IPS DF 4.7 (cell line): ENCODE measurements around the gene CSNK2A3.
"Not testable (repeated sequence)": the region's sequence is repeated elsewhere in the genome, so short reads cannot be mapped to it uniquely, and the experiment has no call there.

ENCODE experiments used
- DNase-seq: peaks from one replicate; pipeline ENCODE4 v3.0.0-alpha.2; 2013; ENCODE audit warnings: low spot score; ENCODE audit errors: extremely low read depth

Gene CSNK2A3

DNA sequence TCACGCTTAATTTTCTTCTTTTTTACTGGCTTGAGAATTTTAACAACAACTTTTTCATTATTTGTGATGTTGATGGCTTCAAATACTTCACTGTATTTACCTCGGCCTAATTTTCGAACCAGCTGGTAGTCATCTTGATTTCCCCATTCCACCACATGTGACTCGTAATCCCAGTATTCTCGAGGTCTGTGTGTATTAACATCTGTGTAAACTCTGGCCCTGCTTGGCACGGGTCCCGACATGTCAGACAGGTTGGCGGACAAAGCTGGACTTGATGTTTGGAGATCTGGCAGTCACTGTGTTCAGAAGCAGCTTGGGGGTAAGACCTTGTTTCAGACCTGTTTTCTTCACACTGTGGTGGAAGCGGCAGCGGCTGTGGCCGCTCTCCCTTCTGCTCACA lies at the start of gene CSNK2A3:
Gene CSNK2A3 (minus strand): TSS at position 373 of the 400 bp plus-strand sequence. CDS start 131 bp downstream, at position 242.
- DNase-seq: not testable (repeated sequence)

DNA sequence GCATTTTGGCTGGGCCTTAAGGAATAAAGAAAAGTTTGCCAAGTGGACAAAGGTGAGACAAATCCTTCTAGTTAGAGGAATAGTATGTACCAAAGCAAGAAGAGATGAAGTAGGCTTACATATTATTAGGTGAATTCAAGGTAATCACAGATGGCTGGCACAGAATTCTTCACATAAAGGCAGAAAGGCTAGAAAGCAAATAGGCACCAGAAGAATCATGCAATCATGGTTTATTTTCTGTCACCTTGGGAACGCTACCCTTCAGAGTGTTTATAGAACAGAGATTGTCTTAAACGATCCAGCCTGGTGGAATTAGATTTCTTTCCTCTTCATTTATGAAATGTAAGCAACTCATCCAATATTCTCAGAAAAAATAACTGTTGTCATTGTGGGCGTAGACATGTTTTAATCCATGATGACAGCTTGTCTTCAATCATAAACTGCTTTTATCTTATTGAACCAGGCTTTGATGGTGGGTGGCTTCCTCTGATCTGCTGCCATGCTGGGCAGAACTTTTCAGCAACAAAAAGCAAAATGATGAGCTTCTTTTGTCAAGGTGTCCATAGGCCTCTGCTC lies 49.0 kb upstream of the CSNK2A3 start:
- DNase-seq: no peak

DNA sequence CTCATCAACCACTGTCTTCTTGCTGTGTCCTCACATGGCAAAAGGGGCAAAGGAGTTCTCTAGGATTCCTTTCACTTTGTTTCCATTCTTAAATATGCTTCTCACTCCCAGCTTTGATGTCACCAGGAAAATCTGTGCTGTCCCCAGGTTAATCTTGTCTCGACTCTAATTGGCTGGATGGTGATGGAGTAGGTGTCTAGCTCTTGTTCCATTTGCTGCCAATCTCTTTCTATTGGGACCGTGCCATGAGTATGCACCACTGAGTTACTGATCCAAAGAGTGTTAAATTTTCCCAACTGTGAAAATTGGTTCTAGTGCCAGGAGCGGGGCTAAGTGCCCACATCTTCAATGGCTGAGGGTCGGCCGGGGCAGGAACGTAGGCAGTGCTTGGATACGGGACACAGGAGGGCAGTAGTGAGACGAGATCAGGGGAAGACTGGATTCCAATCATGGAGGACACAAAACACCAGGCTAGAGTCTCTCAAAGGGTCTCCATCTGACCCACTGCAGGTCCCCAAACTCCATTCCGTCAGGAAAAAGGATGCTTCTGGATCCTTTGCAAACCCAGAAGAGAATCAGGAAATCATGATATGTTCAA lies 47.7 kb upstream of the CSNK2A3 start:
- peak; percentile 36 for DNase-seq

GRCh38 chr11:11400121-11400520 lies 47.1 kb upstream of the CSNK2A3 start:
- DNase-seq: no peak

DNA sequence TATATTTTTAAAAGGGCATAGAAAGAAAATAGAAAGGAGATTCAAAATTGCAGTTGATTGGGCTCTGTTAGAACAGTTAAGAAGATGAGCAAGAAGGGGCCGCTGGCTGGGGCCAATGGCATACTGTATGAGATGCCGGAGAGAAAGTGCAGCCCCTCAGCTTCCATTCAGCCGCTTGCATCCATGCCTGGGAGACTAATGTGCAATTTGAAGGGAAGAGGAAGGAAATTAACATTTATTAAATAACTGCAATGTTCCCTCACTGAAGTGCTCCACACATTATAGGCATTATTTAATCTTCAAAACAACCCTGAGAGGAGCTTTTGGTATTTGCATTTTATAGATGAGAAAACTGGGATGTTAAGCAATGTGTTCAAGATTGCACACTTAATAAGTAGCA lies 44.7 kb upstream of the CSNK2A3 start:
- no peak for DNase-seq

- no peak for DNase-seq
Measured at GRCh38 chr11:11397036-11397415, 44.0 kb upstream of the CSNK2A3 start.

DNA sequence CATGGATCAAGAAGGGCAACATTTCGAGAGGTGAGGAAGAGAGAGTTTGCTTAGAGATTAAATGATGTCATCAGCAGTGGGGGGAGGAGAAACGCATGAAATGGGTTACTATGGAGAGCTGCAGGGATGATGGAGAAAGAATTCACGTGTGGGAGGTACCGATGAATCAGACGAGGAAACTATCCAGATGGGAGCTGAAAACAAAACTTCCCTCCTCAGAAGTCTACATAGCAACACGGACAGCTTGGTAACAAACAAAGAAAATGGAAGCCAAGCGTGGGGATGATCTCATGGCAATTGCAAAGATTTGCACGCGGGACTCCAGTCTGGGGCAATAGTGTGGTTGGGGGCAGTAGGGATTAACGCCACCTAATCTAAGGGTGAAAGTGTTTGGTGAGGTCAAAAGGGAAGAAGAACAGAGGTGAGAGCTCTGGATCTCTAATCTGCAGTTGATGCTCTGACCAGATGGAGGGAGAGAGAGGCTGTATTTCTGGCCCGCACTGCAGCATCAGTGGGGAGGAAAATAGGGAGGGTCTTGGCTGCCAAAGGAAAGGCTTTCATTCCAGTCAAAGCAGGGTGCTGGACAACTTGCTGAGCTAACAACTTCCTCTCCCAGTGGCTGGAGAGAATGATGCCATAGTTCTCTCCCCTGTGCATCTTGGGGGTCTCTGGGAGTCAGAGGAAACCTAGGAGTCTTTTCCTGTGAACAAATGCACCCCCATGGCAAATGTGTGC lies 43.4 kb upstream of the CSNK2A3 start:
- no peak for DNase-seq

GRCh38 chr11:11395126-11395525 lies 42.1 kb upstream of the CSNK2A3 start:
- DNase-seq: no peak

DNA sequence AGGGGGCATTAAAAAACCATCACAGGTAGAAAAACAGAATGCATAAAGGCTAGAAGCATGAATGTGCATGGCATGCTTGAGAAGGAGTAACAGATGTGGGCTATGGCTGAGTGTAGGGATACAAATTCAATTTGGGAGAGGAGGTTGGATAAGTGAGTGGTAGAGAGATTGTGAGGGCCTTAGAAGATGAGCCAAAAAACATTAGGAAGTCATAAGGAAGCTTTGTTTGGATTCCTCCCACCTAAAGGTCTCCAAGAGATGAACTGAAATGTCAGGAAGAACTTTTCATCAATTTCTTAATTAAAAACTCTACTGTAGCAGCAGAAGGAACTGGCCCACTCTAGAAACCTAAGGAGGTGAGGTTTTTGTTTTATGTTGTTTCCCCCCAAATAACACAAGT lies 41.2 kb upstream of the CSNK2A3 start:
- DNase-seq: no peak

- DNase-seq: no peak
Measured at GRCh38 chr11:11391796-11392463, 38.9 kb upstream of the CSNK2A3 start.

- DNase-seq: no peak
Measured at GRCh38 chr11:11391169-11391568, 38.1 kb upstream of the CSNK2A3 start.

GRCh38 chr11:11390068-11390771 lies 37.2 kb upstream of the CSNK2A3 start:
- no peak for DNase-seq

DNA sequence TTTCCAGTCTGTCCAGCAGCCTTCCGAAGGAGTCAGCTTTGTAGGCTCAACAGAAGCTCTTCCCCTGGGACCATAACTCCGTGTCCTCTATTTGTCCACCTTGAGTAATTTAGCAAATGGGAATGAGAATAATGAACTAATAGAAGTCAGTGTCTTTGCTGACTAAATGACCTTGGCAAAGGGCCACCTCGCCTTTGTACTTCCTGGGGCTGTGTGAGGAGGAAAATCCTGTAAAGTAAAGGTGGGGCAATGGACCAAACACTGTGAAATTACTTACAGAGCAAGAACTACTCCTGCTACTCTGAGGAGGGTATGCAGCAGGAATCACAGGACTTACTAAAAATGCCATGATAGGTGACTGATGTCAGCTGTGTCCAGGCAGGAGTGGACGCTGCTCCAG lies 36.2 kb upstream of the CSNK2A3 start:
- no peak for DNase-seq

- DNase-seq: no peak
Measured at GRCh38 chr11:11387622-11388305, 34.7 kb upstream of the CSNK2A3 start.

DNA sequence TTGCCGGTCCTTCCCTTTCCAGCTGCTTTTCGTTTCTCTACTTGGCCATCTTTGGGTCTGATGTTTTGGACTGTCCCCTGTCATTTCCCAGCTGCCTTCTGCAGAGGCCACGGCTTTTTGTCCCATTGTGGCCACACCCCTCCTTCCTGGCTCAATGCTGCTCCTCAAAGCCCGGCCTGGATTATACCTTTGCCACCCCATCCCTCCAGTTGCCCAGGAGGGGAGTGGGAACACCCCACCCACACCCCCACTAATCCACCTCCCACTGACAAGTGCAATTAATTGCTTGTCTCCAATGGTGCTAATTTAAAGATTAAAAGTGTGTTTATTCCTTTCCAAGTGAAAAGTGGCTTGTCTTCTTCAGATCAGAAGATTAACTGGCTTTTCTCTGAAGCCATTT lies 34.2 kb upstream of the CSNK2A3 start:
- no peak for DNase-seq

- DNase-seq: no peak
Measured at GRCh38 chr11:11384829-11385228, 31.8 kb upstream of the CSNK2A3 start.

DNA sequence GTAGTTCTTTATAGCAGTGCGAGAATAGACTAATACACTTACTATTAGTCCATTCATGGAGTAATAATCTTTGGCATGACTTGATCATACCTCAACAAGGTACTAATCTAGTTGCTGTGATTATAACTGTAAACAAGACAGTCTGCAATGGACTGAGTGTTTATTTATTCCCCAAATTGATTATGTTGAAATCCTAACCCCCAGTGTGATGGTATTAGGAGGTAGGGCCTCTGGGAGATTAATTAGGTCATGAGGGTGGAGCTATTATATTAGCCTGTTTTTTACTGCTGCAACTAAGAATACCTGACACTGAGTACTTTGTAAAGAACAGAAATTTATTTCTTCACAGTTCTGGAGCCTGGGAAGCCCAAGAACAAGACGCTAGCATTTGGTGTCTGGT lies 30.9 kb upstream of the CSNK2A3 start:
- DNase-seq: no peak

DNA sequence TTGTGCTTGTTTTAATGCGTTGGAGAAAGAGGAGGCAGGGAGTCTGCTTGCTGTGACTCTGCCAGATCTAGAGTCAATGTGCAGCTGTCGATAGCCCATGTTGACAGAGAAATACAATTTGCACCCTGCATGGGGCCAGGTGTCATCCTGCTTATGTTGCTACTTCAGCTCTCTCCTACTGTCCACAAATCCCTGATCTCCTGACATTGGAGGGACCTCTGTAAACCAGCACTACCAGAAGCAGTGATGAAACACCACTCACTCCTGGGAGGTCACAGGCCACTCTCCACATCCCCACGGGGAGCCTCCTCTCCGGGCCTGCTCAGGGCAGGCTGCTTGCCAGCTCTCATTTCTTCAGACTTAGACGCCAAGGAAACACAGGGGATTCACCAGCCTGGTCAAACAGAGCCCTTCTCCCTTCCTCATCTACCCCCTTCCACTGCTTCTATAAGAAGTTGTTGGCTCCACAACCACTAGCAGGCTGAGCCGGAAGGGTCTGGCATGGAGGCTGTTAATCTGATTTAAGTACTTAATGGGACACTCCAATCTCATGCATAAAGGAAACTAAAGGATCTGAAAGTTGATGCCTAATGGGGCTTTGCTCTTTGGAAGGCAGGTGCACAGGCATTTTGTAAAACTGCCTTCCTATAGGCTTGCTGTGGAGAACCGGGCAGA lies 29.9 kb upstream of the CSNK2A3 start:
- DNase-seq: no peak

DNA sequence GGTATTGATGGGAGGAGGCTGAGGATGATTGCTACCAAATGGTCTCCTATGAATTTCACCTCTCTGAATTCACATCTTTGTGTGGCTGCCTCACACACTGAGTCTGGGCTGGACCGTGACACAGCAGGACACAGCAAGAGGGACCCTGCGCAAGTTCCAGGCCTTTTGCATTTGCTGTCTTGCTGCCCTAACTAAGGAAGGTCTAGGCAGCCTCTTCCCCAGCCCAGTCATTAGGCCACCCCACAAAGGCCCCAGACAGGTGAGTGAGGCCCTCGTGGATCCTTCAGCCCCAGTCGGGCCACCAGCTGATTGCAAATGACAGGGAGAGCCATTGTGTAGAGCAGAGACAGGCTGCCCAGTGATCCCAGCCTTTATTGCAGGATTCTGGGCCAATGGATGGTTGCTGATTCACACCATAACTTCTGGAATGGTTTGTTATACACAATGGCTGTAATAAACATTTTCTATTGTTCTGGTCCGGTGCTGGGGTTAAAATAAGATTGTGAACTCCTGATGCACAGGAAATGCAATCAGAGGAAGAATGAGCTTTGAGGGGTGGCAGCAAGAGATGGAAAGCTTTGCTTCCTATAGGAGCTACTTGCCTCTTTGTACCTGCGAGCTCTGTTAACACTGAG lies 28.5 kb upstream of the CSNK2A3 start:
- DNase-seq: no peak

DNA sequence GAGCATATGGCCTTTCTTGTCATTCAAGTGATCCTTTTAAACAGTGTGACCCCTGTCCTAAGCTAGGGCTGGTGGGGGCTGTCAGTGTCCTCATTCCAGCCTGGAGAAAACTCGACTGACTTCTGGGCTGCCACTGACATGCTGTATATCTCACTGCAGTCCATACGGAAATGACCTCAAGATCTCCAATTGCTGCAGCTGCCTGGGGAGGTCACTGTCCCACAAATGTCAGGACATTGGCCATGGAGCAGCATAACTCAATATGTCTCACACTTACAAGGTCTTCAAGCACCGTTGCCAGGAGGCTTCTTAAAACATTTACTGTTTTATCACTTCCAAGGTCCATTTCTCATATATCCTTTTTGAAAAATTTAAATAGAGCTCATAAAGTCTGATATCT lies 27.8 kb upstream of the CSNK2A3 start:
- no peak for DNase-seq
